ENCODE results near the gene GPR18. TPM values are rescaled to one million over a fixed set of nuclear protein-coding genes. Genes with fewer than 3 reads are reported as not detected.

The GPR18 gene
- total RNA-seq: not detected in 2 replicates

GRCh38 chr13:99258210-99258860, at the start of gene GPR18:
Gene GPR18 (minus strand): TSS chr13:99258379. CDS start chr13:99255872, 2,507 bp downstream.
- peak in 1 of 2 donors; percentile 5 for DNase-seq (ENCODE audit: low read depth in 2 of 2)

- peak; percentile 52 to 94 for DNase-seq (ENCODE audit: low read depth in 2 of 2)
These were observed 49.6 kb upstream of the GPR18 start for GRCh38 chr13:99307648-99308339.

- peak; percentile 78 to 79 for DNase-seq (ENCODE audit: low read depth in 2 of 2)
These were observed 49.1 kb upstream of the GPR18 start, which contains the start of gene GPR183 for GRCh38 chr13:99307247-99307646. Gene GPR183 (minus strand): TSS chr13:99307399. CDS start chr13:99296145, 11,254 bp downstream.

- no peak for DNase-seq (ENCODE audit: low read depth in 2 of 2)
These were observed 47.4 kb upstream of the GPR18 start for GRCh38 chr13:99305566-99305965.

- no peak for DNase-seq (ENCODE audit: low read depth in 2 of 2)
These were observed 47.0 kb upstream of the GPR18 start for GRCh38 chr13:99305158-99305557.

- DNase-seq (ENCODE audit: low read depth in 2 of 2): no peak
These were observed 46.4 kb upstream of the GPR18 start for GRCh38 chr13:99304541-99304940.

- no peak for DNase-seq (ENCODE audit: low read depth in 2 of 2)
These were observed 45.8 kb upstream of the GPR18 start for GRCh38 chr13:99303863-99304521.

- no peak for DNase-seq (ENCODE audit: low read depth in 2 of 2)
These were observed 44.7 kb upstream of the GPR18 start for GRCh38 chr13:99302637-99303505.

- DNase-seq (ENCODE audit: low read depth in 2 of 2): no peak
These were observed 43.9 kb upstream of the GPR18 start for GRCh38 chr13:99301913-99302636.

GRCh38 chr13:99301056-99301838, 43.1 kb upstream of the GPR18 start:
- DNase-seq (ENCODE audit: low read depth in 2 of 2): no peak

GRCh38 chr13:99299920-99300341, 41.8 kb upstream of the GPR18 start:
- no peak for DNase-seq (ENCODE audit: low read depth in 2 of 2)

GRCh38 chr13:99299256-99299919, 41.2 kb upstream of the GPR18 start:
- no peak for DNase-seq (ENCODE audit: low read depth in 2 of 2)

- no peak for DNase-seq (ENCODE audit: low read depth in 2 of 2)
These were observed 39.9 kb upstream of the GPR18 start for GRCh38 chr13:99298056-99298455.

GRCh38 chr13:99297331-99297730, 39.2 kb upstream of the GPR18 start:
- no peak for DNase-seq (ENCODE audit: low read depth in 2 of 2)

GRCh38 chr13:99296398-99296797, 38.2 kb upstream of the GPR18 start:
- no peak for DNase-seq (ENCODE audit: low read depth in 2 of 2)

GRCh38 chr13:99295488-99296252, 37.5 kb upstream of the GPR18 start:
- DNase-seq (ENCODE audit: low read depth in 2 of 2): no peak

- DNase-seq (ENCODE audit: low read depth in 2 of 2): no peak
These were observed 36.8 kb upstream of the GPR18 start for GRCh38 chr13:99294958-99295357.

GRCh38 chr13:99294198-99294597, 36.0 kb upstream of the GPR18 start:
- DNase-seq (ENCODE audit: low read depth in 2 of 2): no peak

GRCh38 chr13:99293178-99293577, 35.0 kb upstream of the GPR18 start:
- no peak for DNase-seq (ENCODE audit: low read depth in 2 of 2)

Measured in dermis microvascular lymphatic vessel endothelial cell (primary cell).